HFF-Myc (cell line): ENCODE measurements around the gene VAMP3.

Source experiments
- DNase-seq: peaks from one replicate; pipeline ENCODE4 v3.0.0-alpha.2; 2011; ENCODE audit warnings: low read depth; ENCODE audit errors: extremely low read depth
- H3K4me3 ChIP-seq: replicated peaks from 2 replicates; pipeline ENCODE4 v1.5.1; 2011; ENCODE audit warnings: low read depth, mild to moderate bottlenecking, control low read depth, low read length
- CTCF ChIP-seq: IDR thresholded peaks from 2 replicates; pipeline ENCODE4 v1.5.1; 2012; ENCODE audit warnings: mild to moderate bottlenecking, low read depth, low read length, control low read depth; ENCODE audit errors: missing control alignments

Gene VAMP3

GRCh38 chr1:7808253-7808844 lies 37.3 kb downstream of the VAMP3 start:
- peak; percentile 24 for TF ChIP-seq CTCF
- no peak overlapping the region for H3K4me3 ChIP-seq
- DNase-seq, result peak; percentile 10

DNA sequence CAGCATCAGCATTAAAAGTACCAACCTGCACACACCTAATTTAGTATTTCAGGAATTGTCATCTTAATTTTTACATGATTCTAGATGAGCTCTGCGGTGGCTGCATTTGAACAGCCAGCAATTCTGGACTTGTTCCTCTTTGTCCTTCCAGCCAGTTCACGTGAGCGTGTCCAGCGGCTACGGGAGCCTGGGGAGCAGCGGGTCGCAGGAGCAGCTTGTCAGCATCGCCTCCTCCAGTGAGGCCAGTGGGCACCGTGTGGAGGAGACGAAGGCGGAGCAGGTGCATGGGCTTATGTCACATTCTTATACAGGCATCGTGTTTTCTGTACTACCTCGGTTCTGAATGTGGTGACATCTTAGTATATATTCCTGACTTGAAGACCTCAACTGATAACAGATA lies 38.6 kb downstream of the VAMP3 start:
- DNase-seq, result no peak
- no peak for TF ChIP-seq CTCF
- no peak overlapping the region for H3K4me3 ChIP-seq

- no peak for TF ChIP-seq CTCF
- peak; percentile 40 for DNase-seq
- no peak overlapping the region for H3K4me3 ChIP-seq
Measured at GRCh38 chr1:7810395-7810794, 39.3 kb downstream of the VAMP3 start.

DNA sequence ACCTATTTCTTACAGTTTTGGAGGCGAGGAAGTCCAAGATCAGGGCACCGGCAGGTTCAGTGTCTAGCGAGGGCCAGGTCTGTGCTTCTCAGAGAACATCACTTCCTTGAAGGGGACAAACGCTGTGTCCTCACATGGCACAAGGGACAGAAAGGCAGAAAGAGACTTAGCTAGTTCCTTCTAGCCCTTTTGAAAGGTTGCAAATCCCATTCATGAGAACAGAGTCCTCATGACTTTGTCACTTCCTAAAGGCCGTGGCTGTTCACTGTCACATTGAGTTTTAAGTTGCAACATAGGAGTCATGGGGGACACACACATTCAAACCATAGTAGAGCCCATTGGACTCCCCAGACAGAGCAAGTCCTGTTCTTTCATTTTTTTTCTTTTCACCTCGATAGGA lies 40.4 kb downstream of the VAMP3 start:
- DNase-seq, result no peak
- TF ChIP-seq CTCF, result no peak
- H3K4me3 ChIP-seq, result no peak overlapping the region

GRCh38 chr1:7813677-7814373 lies 42.7 kb downstream of the VAMP3 start:
- no peak for DNase-seq
- TF ChIP-seq CTCF, result no peak
- no peak overlapping the region for H3K4me3 ChIP-seq

GRCh38 chr1:7821282-7821681 lies 50.2 kb downstream of the VAMP3 start:
- H3K4me3 ChIP-seq, result no peak overlapping the region
- no peak for TF ChIP-seq CTCF
- no peak for DNase-seq
